H9 (cell line): Measurements from ENCODE around the gene RNF208. TPM values are rescaled to one million over a fixed set of nuclear protein-coding genes. Genes with fewer than 3 reads are reported as not detected.

Experiments
- DNase-seq: peaks from one replicate; pipeline ENCODE4 v3.0.0-alpha.2; 2017
- H2AFZ ChIP-seq: one replicate; pipeline ENCODE4 v1.6.1; 2013; ENCODE audit warnings: mild to moderate bottlenecking, low read length, control low read depth, moderate library complexity
- H2AK5ac ChIP-seq: 2 replicates; pipeline ENCODE4 v1.6.1; 2013; ENCODE audit warnings: low read length, control low read depth, mixed read lengths; ENCODE audit not compliant: insufficient read length
- H2BK120ac ChIP-seq: one replicate; pipeline ENCODE4 v1.6.1; 2013; ENCODE audit warnings: low read depth, mild to moderate bottlenecking, low read length, control low read depth, inconsistent platforms; ENCODE audit not compliant: poor library complexity, severe bottlenecking
- H2BK12ac ChIP-seq: 2 replicates; pipeline ENCODE4 v1.6.1; 2013; ENCODE audit warnings: low read length, control low read depth, mixed read lengths, low read depth; ENCODE audit not compliant: insufficient read length
- H2BK15ac ChIP-seq: 2 replicates; pipeline ENCODE4 v1.6.1; 2013; ENCODE audit warnings: low read depth, low read length, control low read depth
- H2BK20ac ChIP-seq: one replicate; pipeline ENCODE4 v1.6.1; 2013; ENCODE audit warnings: low read depth, mild to moderate bottlenecking, low read length, control low read depth, inconsistent platforms; ENCODE audit not compliant: poor library complexity, severe bottlenecking
- H2BK5ac ChIP-seq: 2 replicates; pipeline ENCODE4 v1.6.1; 2013; ENCODE audit warnings: low read length, control low read depth, mixed read lengths; ENCODE audit not compliant: insufficient read length
- H3K14ac ChIP-seq: 2 replicates; pipeline ENCODE4 v1.6.1; 2013; ENCODE audit warnings: low read length, control low read depth; ENCODE audit not compliant: insufficient read depth
- H3K18ac ChIP-seq: 2 replicates; pipeline ENCODE4 v1.6.1; 2013; ENCODE audit warnings: low read depth, mild to moderate bottlenecking, mixed read lengths, low read length, control low read depth; ENCODE audit not compliant: insufficient read length
- H3K23ac ChIP-seq: 2 replicates; pipeline ENCODE4 v1.6.1; 2013; ENCODE audit warnings: low read length, control low read depth, mixed read lengths, low read depth; ENCODE audit not compliant: insufficient read length
- H3K23me2 ChIP-seq: 2 replicates; pipeline ENCODE4 v1.6.1; 2013; ENCODE audit warnings: low read depth, mild to moderate bottlenecking, mixed read lengths, low read length, control low read depth; ENCODE audit not compliant: insufficient read length, poor library complexity, severe bottlenecking
- H3K27ac ChIP-seq: 2 replicates; pipeline ENCODE4 v1.5.1; 2013; ENCODE audit warnings: low read length, control low read depth, mixed read lengths, low read depth; ENCODE audit not compliant: insufficient read length
- H3K27me3 ChIP-seq: 2 replicates; pipeline ENCODE4 v1.6.1; 2013; ENCODE audit warnings: low read length, control low read depth, inconsistent platforms; ENCODE audit not compliant: insufficient read depth
- H3K4ac ChIP-seq: 2 replicates; pipeline ENCODE4 v1.6.1; 2013; ENCODE audit warnings: low read depth, mild to moderate bottlenecking, control low read depth, inconsistent platforms, low read length, moderate library complexity
- H3K4me1 ChIP-seq: 2 replicates; pipeline ENCODE4 v1.6.1; 2013; ENCODE audit warnings: low read length, control low read depth, inconsistent platforms; ENCODE audit not compliant: insufficient read depth
- H3K4me2 ChIP-seq: 2 replicates; pipeline ENCODE4 v1.6.1; 2013; ENCODE audit warnings: low read length, control low read depth, mixed read lengths; ENCODE audit not compliant: insufficient read length, insufficient read depth
- H3K56ac ChIP-seq: 2 replicates; pipeline ENCODE4 v1.6.1; 2013; ENCODE audit warnings: low read depth, mild to moderate bottlenecking, mixed read lengths, low read length, control low read depth; ENCODE audit not compliant: insufficient read length
- H3K79me1 ChIP-seq: 2 replicates; pipeline ENCODE4 v1.6.1; 2013; ENCODE audit warnings: low read depth, mild to moderate bottlenecking, moderate library complexity, low read length, control low read depth, inconsistent platforms; ENCODE audit not compliant: insufficient read depth, poor library complexity, severe bottlenecking
- H3K79me2 ChIP-seq: 2 replicates; pipeline ENCODE4 v1.6.1; 2013; ENCODE audit warnings: low read length, control low read depth, inconsistent platforms; ENCODE audit not compliant: insufficient read depth
- H3K9ac ChIP-seq: 2 replicates; pipeline ENCODE4 v1.6.1; 2013; ENCODE audit warnings: low read length, control low read depth, mixed read lengths; ENCODE audit not compliant: insufficient read length; ENCODE audit errors: extremely low read depth
- H3K9me3 ChIP-seq: one replicate; pipeline ENCODE4 v1.6.1; 2013; ENCODE audit warnings: low read depth, low read length, inconsistent platforms; ENCODE audit not compliant: control insufficient read depth
- H3T11ph ChIP-seq: one replicate; pipeline ENCODE4 v1.6.1; 2013; ENCODE audit warnings: mild to moderate bottlenecking, low read length, control low read depth, inconsistent platforms
- H4K20me1 ChIP-seq: one replicate; pipeline ENCODE4 v1.6.1; 2013; ENCODE audit not compliant: control insufficient read depth, insufficient read length, insufficient read depth
- H4K5ac ChIP-seq: 2 replicates; pipeline ENCODE4 v1.6.1; 2013; ENCODE audit warnings: low read depth, mild to moderate bottlenecking, mixed read lengths, low read length, control low read depth; ENCODE audit not compliant: insufficient read length
- H4K8ac ChIP-seq: replicated peaks from 2 replicates; pipeline ENCODE4 v1.6.1; 2013; ENCODE audit warnings: low read length, control low read depth, mixed read lengths, low read depth; ENCODE audit not compliant: insufficient read length
- H4K91ac ChIP-seq: 2 replicates; pipeline ENCODE4 v1.6.1; 2013; ENCODE audit warnings: low read depth, mild to moderate bottlenecking, moderate library complexity, mixed read lengths, low read length, control low read depth; ENCODE audit not compliant: insufficient read length
- H3K27ac Mint-ChIP-seq, 3 experiments: 2 replicates in 2 of 3; 3 replicates in 1 of 3; pipeline ENCODE4 v1.8.0; 2020 to 2021; ENCODE audit warnings: mixed read lengths in 3 of 3, mild to moderate bottlenecking in 1 of 3, moderate library complexity in 1 of 3
- H3K27me3 Mint-ChIP-seq: 2 replicates; pipeline ENCODE4 v1.8.0; 2021; ENCODE audit warnings: low read depth, mild to moderate bottlenecking, moderate library complexity, mixed read lengths
- H3K36me3 Mint-ChIP-seq, 3 experiments: 2 replicates in 2 of 3; 3 replicates in 1 of 3; pipeline ENCODE4 v1.8.0; 2020 to 2021; ENCODE audit warnings: low read depth in 3 of 3, mixed read lengths in 3 of 3; ENCODE audit not compliant: insufficient read depth in 1 of 3
- H3K4me1 Mint-ChIP-seq, 2 experiments: 2 replicates each; pipeline ENCODE4 v1.8.0; 2020; ENCODE audit warnings: mixed read lengths in 2 of 2
- H3K4me3 Mint-ChIP-seq, 2 experiments: 2 replicates in 1 of 2; 3 replicates in 1 of 2; pipeline ENCODE4 v1.8.0; 2020 to 2021; ENCODE audit warnings: mild to moderate bottlenecking in 2 of 2, mixed read lengths in 2 of 2, moderate library complexity in 1 of 2
- H3K9me3 Mint-ChIP-seq, 2 experiments: 2 replicates in 1 of 2; 3 replicates in 1 of 2; pipeline ENCODE4 v1.8.0; 2020; ENCODE audit warnings: mild to moderate bottlenecking in 2 of 2, mixed read lengths in 2 of 2, moderate library complexity in 1 of 2
- WGBS: extraction: QIAGEN DNeasy Blood & Tissue Kit; methylation state at CpG from one replicate; pipeline ENCODE4 v1.1.7; 2013; ENCODE audit warnings: missing lambda C conversion rate, low lambda C conversion rate, mixed read lengths; ENCODE audit not compliant: insufficient read length; ENCODE audit errors: extremely low coverage; 5-methylcytosine and 5-hydroxymethylcytosine counted together
- total RNA-seq: library from RNA; stranded (reverse); gene quantifications from 2 replicates; pipeline ENCODE4 v1.2.1, GENCODE V29; 2021
- TF ChIP-seq, protein P1 (sequence below): fragments of 200-600 bp; sonication (generic); conservative IDR thresholded peaks from 3 replicates; pipeline ENCODE4 v1.8.0; 2021; ENCODE audit warnings: antibody characterized with exemption, mild to moderate bottlenecking

The RNF208 gene
- total RNA-seq, 1 experiment from 2014 or later = 7.7 TPM

DNA sequence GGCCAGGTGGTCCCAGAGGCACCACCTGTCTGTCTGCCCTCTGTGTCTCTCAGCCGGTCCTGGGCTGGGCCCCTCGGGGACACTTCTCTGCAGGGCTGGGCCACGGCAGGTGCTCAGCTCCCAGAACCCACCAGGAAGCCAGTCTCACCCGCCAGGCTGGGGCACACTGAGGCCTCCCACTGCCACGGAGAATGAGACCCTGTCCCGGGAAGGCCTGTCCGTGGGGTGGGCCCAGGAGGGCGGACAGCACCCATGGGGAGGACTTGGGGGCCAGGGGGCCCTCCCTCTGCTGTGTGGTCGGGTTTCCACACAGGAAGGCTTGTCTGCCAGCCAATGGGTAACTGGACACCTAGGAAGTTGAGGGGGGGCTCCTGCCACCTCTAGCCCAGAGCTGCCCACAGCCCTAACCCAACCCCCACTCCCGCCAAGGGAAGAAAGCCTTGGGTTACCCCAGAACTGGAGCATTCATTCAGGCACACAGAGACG, 14.9 kb upstream of the RNF208 start:
- no peaks in the 10 kb centered on the region for H3K9me3 ChIP-seq
- H3K23ac ChIP-seq = no peak overlapping the region
- H3K27ac ChIP-seq = no peak overlapping the region
- no peaks in the 10 kb centered on the region for H3K79me1 ChIP-seq
- Mint-ChIP-seq H3K27ac (no peak overlapping the region), H3K36me3 (peaks cover 5 to 7% (median 6%) of the 10 kb centered on the region in 3 experiments; a peak in 6 of 7 replicates), H3K4me1 (peaks cover 12 to 20% of the 10 kb centered on the region in 2 experiments), H3K9me3 (no peaks in the 10 kb centered on the region; a peak in 1 of 5 replicates), H3K27me3 (peaks cover 7% of the 10 kb centered on the region), H3K4me3 (no peak overlapping the region)
- H2BK120ac ChIP-seq = no peak overlapping the region
- DNase-seq = no peak
- no peaks in the 10 kb centered on the region for H4K20me1 ChIP-seq
- no peak overlapping the region for H4K91ac ChIP-seq
- WGBS = no CpG with 5 or more reads among the region's 11 CpGs
- H3K23me2 ChIP-seq = peaks cover 5% of the 10 kb centered on the region
- H3K56ac ChIP-seq = no peak overlapping the region
- H3K18ac ChIP-seq = no peak overlapping the region
- H3K4me1 ChIP-seq = peaks cover 3% of the 10 kb centered on the region; the same call in 1 of the 2 replicates
- H2AFZ ChIP-seq = no peak overlapping the region
- no peak overlapping the region for H2BK15ac ChIP-seq
- TF ChIP-seq, protein P1, sequence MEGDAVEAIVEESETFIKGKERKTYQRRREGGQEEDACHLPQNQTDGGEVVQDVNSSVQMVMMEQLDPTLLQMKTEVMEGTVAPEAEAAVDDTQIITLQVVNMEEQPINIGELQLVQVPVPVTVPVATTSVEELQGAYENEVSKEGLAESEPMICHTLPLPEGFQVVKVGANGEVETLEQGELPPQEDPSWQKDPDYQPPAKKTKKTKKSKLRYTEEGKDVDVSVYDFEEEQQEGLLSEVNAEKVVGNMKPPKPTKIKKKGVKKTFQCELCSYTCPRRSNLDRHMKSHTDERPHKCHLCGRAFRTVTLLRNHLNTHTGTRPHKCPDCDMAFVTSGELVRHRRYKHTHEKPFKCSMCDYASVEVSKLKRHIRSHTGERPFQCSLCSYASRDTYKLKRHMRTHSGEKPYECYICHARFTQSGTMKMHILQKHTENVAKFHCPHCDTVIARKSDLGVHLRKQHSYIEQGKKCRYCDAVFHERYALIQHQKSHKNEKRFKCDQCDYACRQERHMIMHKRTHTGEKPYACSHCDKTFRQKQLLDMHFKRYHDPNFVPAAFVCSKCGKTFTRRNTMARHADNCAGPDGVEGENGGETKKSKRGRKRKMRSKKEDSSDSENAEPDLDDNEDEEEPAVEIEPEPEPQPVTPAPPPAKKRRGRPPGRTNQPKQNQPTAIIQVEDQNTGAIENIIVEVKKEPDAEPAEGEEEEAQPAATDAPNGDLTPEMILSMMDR = no peak
- no peak overlapping the region for H3K9ac ChIP-seq
- H3K79me2 ChIP-seq = no peaks in the 10 kb centered on the region
- no peak overlapping the region for H4K5ac ChIP-seq
- no peak overlapping the region for H3K4ac ChIP-seq
- H3K14ac ChIP-seq = no peak overlapping the region
- H2AK5ac ChIP-seq = no peak overlapping the region
- H2BK20ac ChIP-seq = no peak overlapping the region
- no peak overlapping the region for H3T11ph ChIP-seq
- H4K8ac ChIP-seq = no peak overlapping the region
- H2BK12ac ChIP-seq = no peak overlapping the region
- no peaks in the 10 kb centered on the region for H3K27me3 ChIP-seq
- no peak overlapping the region for H3K4me2 ChIP-seq
- H2BK5ac ChIP-seq = no peak overlapping the region
